ENCODE data around the gene KLHL35. TPM values are rescaled to one million over a fixed set of nuclear protein-coding genes. Genes with fewer than 3 reads are reported as not detected.

KLHL35 gene
- total and polyA plus RNA-seq, 3 donors from 2014 or later, result 15.4 to 58.2 (median 51.2) TPM

DNA sequence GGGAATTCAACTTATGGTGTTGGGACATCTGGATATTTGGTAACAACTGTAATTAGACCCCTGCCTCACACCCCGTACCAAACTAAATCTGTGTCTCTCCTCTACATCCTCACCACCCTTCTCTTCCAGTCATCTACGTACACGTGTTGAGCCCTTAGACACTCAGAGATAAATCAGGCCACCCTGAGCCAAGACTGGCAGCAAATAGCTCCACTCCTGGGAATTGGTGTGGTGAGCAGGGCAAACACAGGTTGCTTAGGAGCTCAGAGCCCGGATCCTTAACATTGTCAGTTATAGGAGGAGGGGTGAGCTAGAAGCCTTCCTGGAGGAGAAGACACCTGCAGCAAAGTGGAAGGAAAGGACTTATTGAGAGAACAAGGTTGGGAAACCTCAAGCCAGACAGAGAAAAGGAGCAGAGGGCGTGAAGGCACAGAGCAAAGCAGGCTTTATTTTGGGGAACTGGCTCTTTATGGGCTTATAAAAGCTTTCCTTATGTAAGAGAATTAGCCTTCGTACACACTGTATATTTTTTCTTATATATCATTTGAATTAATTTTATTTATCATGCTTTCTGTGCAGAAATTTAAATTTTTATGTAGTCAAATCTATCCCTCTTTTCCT, 36.9 kb upstream of the KLHL35 start:
- DNase-seq, result no peak
- peaks cover 10% of the 10 kb centered on the region for H3K4me1 ChIP-seq
- no peak overlapping the region for H3K4me3 ChIP-seq
- H3K9me3 ChIP-seq, result no peaks in the 10 kb centered on the region
- no peak overlapping the region for H3K27ac ChIP-seq
- no peaks in the 10 kb centered on the region for H3K27me3 ChIP-seq
- whole genome bisulfite sequencing, 2 donors, result 74 to 78% methylated on average over 6 of the region's 6 CpGs
- no peak for TF ChIP-seq POLR2A (IDR thresholded peaks at IDR 0.05)
- TF ChIP-seq, protein P1, sequence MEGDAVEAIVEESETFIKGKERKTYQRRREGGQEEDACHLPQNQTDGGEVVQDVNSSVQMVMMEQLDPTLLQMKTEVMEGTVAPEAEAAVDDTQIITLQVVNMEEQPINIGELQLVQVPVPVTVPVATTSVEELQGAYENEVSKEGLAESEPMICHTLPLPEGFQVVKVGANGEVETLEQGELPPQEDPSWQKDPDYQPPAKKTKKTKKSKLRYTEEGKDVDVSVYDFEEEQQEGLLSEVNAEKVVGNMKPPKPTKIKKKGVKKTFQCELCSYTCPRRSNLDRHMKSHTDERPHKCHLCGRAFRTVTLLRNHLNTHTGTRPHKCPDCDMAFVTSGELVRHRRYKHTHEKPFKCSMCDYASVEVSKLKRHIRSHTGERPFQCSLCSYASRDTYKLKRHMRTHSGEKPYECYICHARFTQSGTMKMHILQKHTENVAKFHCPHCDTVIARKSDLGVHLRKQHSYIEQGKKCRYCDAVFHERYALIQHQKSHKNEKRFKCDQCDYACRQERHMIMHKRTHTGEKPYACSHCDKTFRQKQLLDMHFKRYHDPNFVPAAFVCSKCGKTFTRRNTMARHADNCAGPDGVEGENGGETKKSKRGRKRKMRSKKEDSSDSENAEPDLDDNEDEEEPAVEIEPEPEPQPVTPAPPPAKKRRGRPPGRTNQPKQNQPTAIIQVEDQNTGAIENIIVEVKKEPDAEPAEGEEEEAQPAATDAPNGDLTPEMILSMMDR (IDR thresholded peaks at IDR 0.05), result no peak
- no peaks in the 10 kb centered on the region for H3K36me3 ChIP-seq (ENCODE audit: low read depth, missing control alignments)
- intact Hi-C loops (cut with DNase I; ENCODE audit: low total_unique reads), result no loop called here

DNA sequence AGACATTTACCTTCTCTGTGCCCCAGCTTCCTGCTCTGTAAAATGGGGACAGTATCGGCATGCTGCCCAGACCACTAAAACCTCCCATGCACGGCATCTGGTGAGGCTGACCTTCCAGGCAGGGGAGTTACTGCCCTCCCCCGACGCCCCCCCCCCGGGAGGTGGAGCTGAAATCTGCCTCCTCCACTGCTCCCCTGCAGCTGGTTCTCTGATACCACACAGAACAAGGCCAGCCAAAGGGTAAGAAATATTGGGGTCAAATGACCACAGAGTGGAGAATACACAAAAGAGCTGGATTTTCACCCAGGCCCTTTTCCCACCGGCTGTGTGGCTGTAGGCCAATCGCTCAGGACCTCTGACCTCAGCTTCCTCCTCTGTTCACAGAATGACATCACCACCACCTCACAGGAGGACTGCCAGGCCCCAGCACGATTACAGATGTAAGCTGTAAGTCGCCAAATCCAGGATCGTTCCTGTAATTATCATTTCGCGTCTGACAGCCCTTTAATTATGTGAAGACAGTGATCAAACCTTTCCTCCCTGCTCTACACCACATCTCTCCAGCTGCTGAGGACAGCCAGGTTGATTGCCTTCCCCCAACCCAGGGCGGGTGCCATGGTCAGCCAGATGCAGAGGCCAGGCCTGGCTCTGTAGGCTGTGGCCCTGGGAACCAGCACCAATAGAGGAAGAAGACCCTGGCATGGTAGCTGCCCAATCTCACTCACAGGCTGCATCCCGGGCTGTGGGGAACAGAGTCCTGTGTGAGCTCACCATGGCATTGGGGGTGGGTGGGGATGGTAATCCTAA, 35.7 kb upstream of the KLHL35 start:
- Histone ChIP-seq H3K27me3 (no peaks in the 10 kb centered on the region), H3K4me3 (no peak overlapping the region), H3K9me3 (no peaks in the 10 kb centered on the region), H3K36me3 (ENCODE audit: low read depth, missing control alignments) (no peaks in the 10 kb centered on the region), H3K4me1 (peaks cover 10% of the 10 kb centered on the region), H3K27ac (no peak overlapping the region)
- intact Hi-C loops (cut with DNase I; ENCODE audit: low total_unique reads), result no loop called here
- WGBS, 2 donors, result 47 to 57% methylated on average over 13 to 14 of the region's 14 CpGs
- no peak for TF ChIP-seq POLR2A (IDR thresholded peaks at IDR 0.05)
- TF ChIP-seq, protein P1 (IDR thresholded peaks at IDR 0.05), result no peak
- DNase-seq, result peak; percentile 47

DNA sequence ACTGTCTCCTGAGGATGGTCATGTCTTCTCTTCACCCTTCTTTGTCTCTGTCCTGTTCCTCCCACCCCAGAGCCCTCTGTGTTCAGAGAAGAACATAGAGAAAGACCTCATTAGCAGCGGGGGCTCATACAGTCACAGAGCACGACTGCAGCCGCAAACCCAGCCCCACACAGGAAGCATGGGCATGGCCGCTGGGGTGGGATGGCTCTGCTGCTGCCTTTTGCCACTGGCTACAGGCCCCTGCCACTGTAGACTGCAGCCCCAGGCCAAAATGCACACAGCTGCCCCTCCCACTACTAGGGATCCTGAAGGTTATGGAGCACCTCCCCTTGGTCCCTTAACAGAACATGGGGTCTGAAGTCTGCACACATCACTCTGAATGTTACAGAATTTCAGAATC, 34.9 kb upstream of the KLHL35 start:
- H3K4me1 ChIP-seq, result peaks cover 10% of the 10 kb centered on the region
- no peaks in the 10 kb centered on the region for H3K36me3 ChIP-seq (ENCODE audit: low read depth, missing control alignments)
- H3K27me3 ChIP-seq, result no peaks in the 10 kb centered on the region
- no peak for DNase-seq
- 87 to 89% methylated on average over 4 of the region's 4 CpGs for WGBS, 2 donors
- H3K27ac ChIP-seq, result no peak overlapping the region
- H3K9me3 ChIP-seq, result no peaks in the 10 kb centered on the region
- intact Hi-C loops (cut with DNase I; ENCODE audit: low total_unique reads), result no loop called here
- TF ChIP-seq POLR2A (IDR thresholded peaks at IDR 0.05), result no peak
- TF ChIP-seq, protein P1 (IDR thresholded peaks at IDR 0.05), result no peak
- H3K4me3 ChIP-seq, result no peak overlapping the region

DNA sequence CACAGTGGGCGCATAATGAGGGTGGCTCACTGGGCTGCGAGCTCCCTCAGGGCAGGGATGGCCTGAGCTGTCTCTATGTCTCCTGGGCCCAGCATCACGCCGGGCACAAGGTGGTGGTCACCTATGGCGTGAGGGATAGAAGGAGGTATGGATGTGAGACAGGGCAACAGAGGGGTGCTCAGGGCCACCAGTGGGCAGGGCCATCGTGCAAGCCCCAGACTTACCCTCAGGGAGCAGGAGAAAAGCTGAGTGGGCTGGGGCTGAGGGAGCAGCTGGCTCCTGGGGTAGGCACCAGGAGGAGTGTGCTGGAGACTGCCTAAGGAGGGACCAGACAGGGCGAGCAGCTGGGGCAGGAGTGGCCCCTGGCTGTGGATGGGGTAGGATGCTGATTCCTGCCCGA, 34.3 kb upstream of the KLHL35 start:
- H3K9me3 ChIP-seq, result no peaks in the 10 kb centered on the region
- H3K4me1 ChIP-seq, result peaks cover 10% of the 10 kb centered on the region
- no peaks in the 10 kb centered on the region for H3K36me3 ChIP-seq (ENCODE audit: low read depth, missing control alignments)
- 94 to 97% methylated on average over 6 to 8 of the region's 8 CpGs for WGBS, 2 donors
- H3K27me3 ChIP-seq, result no peaks in the 10 kb centered on the region
- TF ChIP-seq, protein P1 (IDR thresholded peaks at IDR 0.05), result no peak
- no peak for TF ChIP-seq POLR2A (IDR thresholded peaks at IDR 0.05)
- no peak overlapping the region for H3K27ac ChIP-seq
- intact Hi-C loops (cut with DNase I; ENCODE audit: low total_unique reads), result no loop called here
- H3K4me3 ChIP-seq, result no peak overlapping the region
- DNase-seq, result no peak
